HS-27A (cell line): ENCODE data around the gene KLHL17.
"Not testable (repeated sequence)": the region's sequence is repeated elsewhere in the genome, so short reads cannot be mapped to it uniquely, and the experiment has no call there.

Experiments used
- DNase-seq: peaks from one replicate; pipeline ENCODE4 v3.0.0-alpha.2; 2012; ENCODE audit warnings: low read depth, missing footprints

Gene KLHL17

GRCh38 chr1:982765-983436, 22.5 kb downstream of the KLHL17 start:
- no peak for DNase-seq

GRCh38 chr1:983798-984475, 23.6 kb downstream of the KLHL17 start:
- DNase-seq: no peak

- no peak for DNase-seq
Observed at GRCh38 chr1:984476-984814, 24.1 kb downstream of the KLHL17 start.

GRCh38 chr1:985126-985525, 24.7 kb downstream of the KLHL17 start:
- DNase-seq: no peak

GRCh38 chr1:988061-988460, 27.7 kb downstream of the KLHL17 start:
- not testable (repeated sequence) for DNase-seq

GRCh38 chr1:991275-991674, 30.9 kb downstream of the KLHL17 start:
- DNase-seq: not testable (repeated sequence)

GRCh38 chr1:991895-992294, 31.5 kb downstream of the KLHL17 start:
- DNase-seq: no peak

- DNase-seq: no peak
Observed at GRCh38 chr1:992362-992761, 32.0 kb downstream of the KLHL17 start.

GRCh38 chr1:993379-993995, 33.1 kb downstream of the KLHL17 start:
- DNase-seq: no peak

GRCh38 chr1:994546-994945, 34.2 kb downstream of the KLHL17 start:
- DNase-seq: not testable (repeated sequence)

GRCh38 chr1:995665-996633, 35.6 kb downstream of the KLHL17 start:
- DNase-seq: no peak

GRCh38 chr1:996851-997712, 36.7 kb downstream of the KLHL17 start:
- no peak for DNase-seq

GRCh38 chr1:997713-997992, 37.3 kb downstream of the KLHL17 start:
- DNase-seq: no peak

- DNase-seq: no peak
Observed at GRCh38 chr1:997993-998744, 37.8 kb downstream of the KLHL17 start.

- no peak for DNase-seq
Observed at GRCh38 chr1:998745-998994, 38.3 kb downstream of the KLHL17 start.

- DNase-seq: no peak
Observed at GRCh38 chr1:998995-999724, 38.8 kb downstream of the KLHL17 start.

- DNase-seq: peak; percentile 82
Observed at GRCh38 chr1:999725-1000356, 39.5 kb downstream of the KLHL17 start, which contains the start of gene HES4. Gene HES4, minus strand, starts transcription at chr1:1000097. Its CDS starts 124 bp downstream, at chr1:999973.

- DNase-seq: peak; percentile 79
Observed at GRCh38 chr1:1000357-1001056, 40.1 kb downstream of the KLHL17 start.
